ENCODE measurements around the gene MTCH1. TPM values are rescaled to one million over a fixed set of nuclear protein-coding genes. Genes with fewer than 3 reads are reported as not detected.

Gene MTCH1
- total and polyA plus RNA-seq, 9 of the 15 experiments (the other 6 are each of a cell fraction or from before 2014, with no cell fraction given): 7.9 to 161 (median 118) TPM

DNA sequence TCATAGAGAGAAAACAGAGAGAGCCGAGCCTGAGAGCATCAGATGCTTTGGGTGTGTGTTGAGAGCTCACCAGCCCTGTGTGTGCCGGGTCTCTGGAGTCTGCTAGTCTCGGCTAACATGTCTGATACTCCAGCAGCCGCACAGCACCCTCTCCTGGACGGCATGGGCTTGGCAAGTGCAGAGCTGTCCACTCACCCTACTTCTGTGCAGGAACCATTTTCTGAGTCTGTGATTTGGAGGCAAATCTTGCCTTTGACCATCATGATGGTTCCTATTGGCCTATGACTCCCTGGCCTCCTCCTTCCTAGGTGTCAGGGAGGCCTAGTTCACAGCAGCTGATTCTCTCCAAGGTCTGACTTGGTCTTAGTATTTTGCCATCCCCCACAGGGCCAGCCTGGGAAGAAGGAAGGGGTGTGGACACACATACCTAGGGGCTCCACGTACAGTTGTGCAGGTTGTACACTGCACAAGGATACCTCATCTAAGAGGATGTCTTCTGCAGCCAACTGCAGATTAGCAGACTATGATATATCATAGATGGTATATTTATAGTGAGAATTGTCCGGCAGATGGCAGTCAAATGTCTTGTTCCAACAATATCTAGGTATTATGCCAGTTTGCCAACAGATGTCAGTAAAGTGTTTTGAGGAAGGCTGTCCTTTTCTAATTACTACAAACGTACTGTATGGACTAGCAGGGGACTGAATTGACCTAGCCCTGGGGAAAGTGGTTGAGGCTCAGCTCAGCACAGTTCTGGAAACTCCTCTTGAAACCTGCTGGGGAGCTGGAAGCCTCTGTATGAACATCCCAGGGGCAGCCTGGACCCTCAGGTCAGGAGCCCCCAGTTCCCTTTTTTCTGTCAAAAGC lies 32.4 kb upstream of the MTCH1 start (continued):
- TF ChIP-seq SLC30A9 (CRISPR knock-in tag; IDR thresholded peaks at IDR 0.05) (no peak), HMGN3 (IDR thresholded peaks at IDR 0.05; ENCODE audit: borderline replicate concordance, extremely low read depth, insufficient read length, low read depth, low read length) (no peak), RNF2 (IDR thresholded peaks at IDR 0.05) (no peak), ARNT (IDR thresholded peaks at IDR 0.05) (peak in 1 of 2 experiments; percentile 88; a peak in 1 of 4 replicates), XRCC4 (IDR thresholded peaks at IDR 0.05; ENCODE audit: extremely low read depth, insufficient read depth, insufficient read length) (no peak), PHB2 (IDR thresholded peaks at IDR 0.05; ENCODE audit: low read depth) (no peak), RFX7 (CRISPR knock-in tag; IDR thresholded peaks at IDR 0.05) (no peak), ZNF778 (CRISPR knock-in tag; IDR thresholded peaks at IDR 0.05) (no peak), NR2C1 (IDR thresholded peaks at IDR 0.05) (no peak), NR2C1 (tag; IDR thresholded peaks at IDR 0.05) (no peak), MCM7 (IDR thresholded peaks at IDR 0.05) (no peak), NCOA2 (IDR thresholded peaks at IDR 0.05; ENCODE audit: partially characterized antibody in 2 of 2) (no peak), LCOR (CRISPR knock-in tag; IDR thresholded peaks at IDR 0.05) (peak; percentile 72; the same call in 1 of the 2 replicates), ZNF707 (CRISPR knock-in tag; conservative IDR thresholded peaks at IDR 0.05) (no peak), DLX4 (CRISPR knock-in tag; IDR thresholded peaks at IDR 0.05) (no peak), NFYB (IDR thresholded peaks at IDR 0.05; ENCODE audit: extremely low read depth, insufficient read length) (no peak), CBX5 (IDR thresholded peaks at IDR 0.05; ENCODE audit: borderline replicate concordance, low read depth) (no peak), GTF2E2 (tag; IDR thresholded peaks at IDR 0.05) (no peak), E4F1 (CRISPR knock-in tag; IDR thresholded peaks at IDR 0.05; ENCODE audit: borderline replicate concordance) (no peak), ZNF384 (IDR thresholded peaks at IDR 0.05; ENCODE audit: low read depth, low read length) (no peak), IRF2 (CRISPR knock-in tag; IDR thresholded peaks at IDR 0.05) (no peak)
- TF ChIP-seq, protein P1, sequence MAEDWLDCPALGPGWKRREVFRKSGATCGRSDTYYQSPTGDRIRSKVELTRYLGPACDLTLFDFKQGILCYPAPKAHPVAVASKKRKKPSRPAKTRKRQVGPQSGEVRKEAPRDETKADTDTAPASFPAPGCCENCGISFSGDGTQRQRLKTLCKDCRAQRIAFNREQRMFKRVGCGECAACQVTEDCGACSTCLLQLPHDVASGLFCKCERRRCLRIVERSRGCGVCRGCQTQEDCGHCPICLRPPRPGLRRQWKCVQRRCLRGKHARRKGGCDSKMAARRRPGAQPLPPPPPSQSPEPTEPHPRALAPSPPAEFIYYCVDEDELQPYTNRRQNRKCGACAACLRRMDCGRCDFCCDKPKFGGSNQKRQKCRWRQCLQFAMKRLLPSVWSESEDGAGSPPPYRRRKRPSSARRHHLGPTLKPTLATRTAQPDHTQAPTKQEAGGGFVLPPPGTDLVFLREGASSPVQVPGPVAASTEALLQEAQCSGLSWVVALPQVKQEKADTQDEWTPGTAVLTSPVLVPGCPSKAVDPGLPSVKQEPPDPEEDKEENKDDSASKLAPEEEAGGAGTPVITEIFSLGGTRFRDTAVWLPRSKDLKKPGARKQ (CRISPR knock-in tag; IDR thresholded peaks at IDR 0.05): no peak
- TF ChIP-seq, protein P2, sequence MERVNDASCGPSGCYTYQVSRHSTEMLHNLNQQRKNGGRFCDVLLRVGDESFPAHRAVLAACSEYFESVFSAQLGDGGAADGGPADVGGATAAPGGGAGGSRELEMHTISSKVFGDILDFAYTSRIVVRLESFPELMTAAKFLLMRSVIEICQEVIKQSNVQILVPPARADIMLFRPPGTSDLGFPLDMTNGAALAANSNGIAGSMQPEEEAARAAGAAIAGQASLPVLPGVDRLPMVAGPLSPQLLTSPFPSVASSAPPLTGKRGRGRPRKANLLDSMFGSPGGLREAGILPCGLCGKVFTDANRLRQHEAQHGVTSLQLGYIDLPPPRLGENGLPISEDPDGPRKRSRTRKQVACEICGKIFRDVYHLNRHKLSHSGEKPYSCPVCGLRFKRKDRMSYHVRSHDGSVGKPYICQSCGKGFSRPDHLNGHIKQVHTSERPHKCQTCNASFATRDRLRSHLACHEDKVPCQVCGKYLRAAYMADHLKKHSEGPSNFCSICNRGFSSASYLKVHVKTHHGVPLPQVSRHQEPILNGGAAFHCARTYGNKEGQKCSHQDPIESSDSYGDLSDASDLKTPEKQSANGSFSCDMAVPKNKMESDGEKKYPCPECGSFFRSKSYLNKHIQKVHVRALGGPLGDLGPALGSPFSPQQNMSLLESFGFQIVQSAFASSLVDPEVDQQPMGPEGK (CRISPR knock-in tag; IDR thresholded peaks at IDR 0.05; ENCODE audit: borderline replicate concordance): no peak
